ENCODE measurements around the gene EMP1.

EMP1 gene

GRCh38 chr12:13196130-13196921 is at the start of gene EMP1:
EMP1 (plus strand) TSS chr12:13196726; CDS start chr12:13211511, 14,785 bp downstream.
- peak; percentile 99 for DNase-seq (ENCODE audit: low spot score)

DNA sequence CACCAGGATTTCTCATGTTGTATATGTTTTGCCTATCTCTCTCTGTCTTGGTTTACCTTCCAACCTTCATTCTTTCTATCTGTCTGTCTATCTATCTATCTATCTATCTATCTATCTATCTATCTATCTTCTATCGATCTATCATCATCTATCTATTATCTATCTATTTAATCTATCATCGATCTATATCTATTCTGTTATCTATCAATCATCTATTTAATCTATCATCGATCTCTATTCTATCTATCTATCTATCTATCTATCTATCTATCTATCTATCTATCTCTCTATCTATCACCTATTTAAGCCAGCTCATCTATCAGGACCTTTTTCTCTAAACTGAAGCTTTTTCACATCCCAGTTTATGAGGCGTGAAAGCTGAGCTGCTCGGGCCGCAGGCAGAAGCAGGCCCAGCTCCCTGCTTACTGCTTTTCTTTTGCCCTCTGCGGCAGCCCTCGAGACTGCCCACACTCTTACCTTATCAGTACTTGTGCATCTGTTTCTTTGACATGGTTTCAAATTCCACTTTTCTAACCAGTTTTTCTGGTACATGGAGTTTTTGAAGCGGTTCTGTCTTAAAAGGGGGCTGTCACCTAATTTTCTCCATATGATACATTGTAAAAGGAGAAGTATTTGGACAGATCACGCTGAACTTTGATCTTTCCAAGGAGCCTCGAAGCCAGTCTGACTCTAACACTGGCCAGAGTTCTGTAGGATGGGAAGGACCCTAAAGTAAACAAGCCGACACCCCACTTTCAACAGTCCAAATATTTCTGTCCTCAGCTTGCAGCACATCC is 48.6 kb upstream of the EMP1 start:
- DNase-seq (ENCODE audit: low spot score), result no peak

DNA sequence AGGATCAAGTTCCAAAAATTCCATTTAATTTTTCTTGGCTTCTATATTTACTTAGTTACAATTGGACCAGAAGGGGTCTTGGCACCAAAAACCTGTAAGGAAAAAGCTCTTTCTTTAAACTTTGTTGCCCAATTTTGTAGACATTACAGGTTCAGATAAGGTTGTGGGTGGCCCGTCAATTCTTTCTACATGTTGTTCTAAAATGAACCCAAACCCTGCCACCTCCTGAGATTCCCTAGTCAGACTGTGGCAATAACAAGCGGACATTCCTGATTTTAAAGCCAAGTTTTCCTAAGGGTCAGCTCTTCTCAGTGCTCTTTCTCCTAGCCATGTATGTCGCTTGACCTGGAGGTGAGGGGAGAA is 48.1 kb upstream of the EMP1 start:
- DNase-seq (ENCODE audit: low spot score), result no peak

GRCh38 chr12:13149411-13149810 is 47.1 kb upstream of the EMP1 start:
- DNase-seq (ENCODE audit: low spot score), result no peak

DNA sequence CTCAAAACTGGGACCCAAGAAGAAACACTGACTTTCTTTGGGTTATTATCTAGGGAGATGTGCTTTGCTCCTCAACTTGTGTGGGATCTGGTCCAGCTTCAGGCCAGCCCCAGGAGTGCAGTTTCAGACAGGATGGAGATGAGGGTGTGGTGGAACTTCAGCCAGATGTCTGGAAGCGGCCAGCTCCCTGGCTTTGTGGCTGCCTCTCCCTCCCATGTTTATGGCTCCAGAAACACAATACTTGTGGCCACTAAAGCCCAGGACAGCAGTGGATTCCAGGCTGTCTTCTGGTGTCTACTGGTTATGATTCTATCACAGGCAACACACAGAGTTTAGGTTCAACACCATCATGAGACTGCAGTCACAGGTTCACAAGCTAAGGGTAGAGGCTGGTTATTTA is 44.2 kb upstream of the EMP1 start:
- no peak for DNase-seq (ENCODE audit: low spot score)

DNA sequence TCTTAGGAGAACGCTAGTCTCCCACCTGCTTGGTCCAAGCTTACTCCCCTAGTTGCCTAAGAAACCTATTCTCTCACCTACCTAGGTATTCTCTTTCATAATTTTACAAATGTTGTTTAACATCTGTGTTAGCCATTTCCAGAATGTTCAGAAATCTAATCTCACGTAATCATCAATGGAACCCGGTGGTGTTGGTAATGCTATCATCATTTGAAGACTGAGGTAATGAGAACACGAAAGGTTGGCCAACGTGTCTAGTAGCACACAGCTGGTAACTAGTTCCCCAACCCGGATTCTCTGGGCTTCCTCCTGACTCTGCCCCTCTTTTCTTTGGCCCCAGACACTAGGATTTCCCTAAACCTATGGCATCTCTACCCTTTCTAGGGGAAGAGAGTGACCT is 43.8 kb upstream of the EMP1 start:
- no peak for DNase-seq (ENCODE audit: low spot score)

- no peak for DNase-seq (ENCODE audit: low spot score)
Observed at GRCh38 chr12:13153180-13153579, 43.3 kb upstream of the EMP1 start.

DNA sequence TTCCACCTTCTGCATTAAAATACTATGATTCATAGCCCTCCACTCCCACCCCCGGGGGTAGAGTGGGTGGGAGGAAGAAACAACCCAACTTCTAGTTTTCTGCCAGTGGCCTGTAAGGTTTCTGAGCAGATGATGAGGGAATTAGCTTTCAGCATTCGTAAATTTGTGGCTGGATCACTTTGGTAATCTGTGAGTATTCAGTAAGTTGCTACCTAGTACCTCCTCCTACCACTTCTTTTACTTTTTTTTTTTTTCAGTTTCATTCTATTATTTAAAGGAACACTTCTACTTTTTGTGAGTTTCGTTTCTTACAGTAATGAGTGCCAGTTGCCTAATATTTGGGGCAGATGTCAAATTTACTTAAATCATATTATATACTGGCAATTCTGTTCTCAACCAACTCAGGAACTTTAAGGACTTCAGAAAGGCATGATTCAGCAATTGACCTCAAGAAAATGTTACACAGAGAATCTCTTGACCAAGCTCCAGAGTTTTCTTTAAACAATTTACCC is 42.4 kb upstream of the EMP1 start:
- no peak for DNase-seq (ENCODE audit: low spot score)

- DNase-seq (ENCODE audit: low spot score), result no peak
Observed at GRCh38 chr12:13154831-13155230, 41.7 kb upstream of the EMP1 start.

DNA sequence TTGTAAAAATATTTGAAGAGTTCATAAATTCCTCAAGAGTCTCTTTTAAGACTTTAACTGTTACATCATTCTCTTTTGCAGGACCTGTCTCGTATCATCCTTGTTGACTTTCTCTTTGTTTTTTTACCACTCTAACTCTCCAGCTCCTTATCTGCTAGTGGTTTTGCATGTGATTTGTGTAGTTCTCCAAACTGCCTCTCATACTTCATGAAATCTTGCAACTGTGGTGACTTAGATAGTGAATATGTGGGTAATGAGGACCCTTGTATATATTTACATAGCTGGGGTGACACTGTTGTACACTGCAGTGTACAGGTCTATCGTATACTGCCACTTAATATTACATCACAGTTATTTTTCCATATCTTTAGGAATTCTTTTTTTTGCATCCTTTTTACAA is 40.2 kb upstream of the EMP1 start:
- no peak for DNase-seq (ENCODE audit: low spot score)

DNA sequence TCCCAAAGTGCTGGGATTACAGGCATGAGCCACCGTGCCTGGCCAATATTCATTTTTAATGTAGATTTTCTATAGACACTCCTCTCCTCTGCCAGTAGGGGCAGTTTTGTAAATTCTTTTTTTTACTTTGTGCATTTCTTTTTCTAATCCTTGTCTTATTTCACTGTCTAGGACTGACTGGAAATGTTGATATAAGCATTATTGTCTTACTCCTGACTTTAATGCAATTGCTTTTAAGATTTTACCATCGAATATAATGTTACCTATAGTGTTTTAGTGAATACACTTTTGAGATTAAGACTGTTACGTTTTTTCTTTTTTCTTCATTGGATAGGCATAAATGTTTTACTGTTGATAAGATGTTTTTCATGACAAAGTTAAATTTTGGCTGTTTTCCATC is 35.4 kb upstream of the EMP1 start:
- no peak for DNase-seq (ENCODE audit: low spot score)

- no peak for DNase-seq (ENCODE audit: low spot score)
Observed at GRCh38 chr12:13162904-13163303, 33.6 kb upstream of the EMP1 start.

- no peak for DNase-seq (ENCODE audit: low spot score)
Observed at GRCh38 chr12:13163868-13164635, 32.5 kb upstream of the EMP1 start.

GRCh38 chr12:13164921-13165616 is 31.5 kb upstream of the EMP1 start:
- peak; percentile 77 for DNase-seq (ENCODE audit: low spot score)

GRCh38 chr12:13165617-13166041 is 30.9 kb upstream of the EMP1 start:
- peak; percentile 80 for DNase-seq (ENCODE audit: low spot score)

DNA sequence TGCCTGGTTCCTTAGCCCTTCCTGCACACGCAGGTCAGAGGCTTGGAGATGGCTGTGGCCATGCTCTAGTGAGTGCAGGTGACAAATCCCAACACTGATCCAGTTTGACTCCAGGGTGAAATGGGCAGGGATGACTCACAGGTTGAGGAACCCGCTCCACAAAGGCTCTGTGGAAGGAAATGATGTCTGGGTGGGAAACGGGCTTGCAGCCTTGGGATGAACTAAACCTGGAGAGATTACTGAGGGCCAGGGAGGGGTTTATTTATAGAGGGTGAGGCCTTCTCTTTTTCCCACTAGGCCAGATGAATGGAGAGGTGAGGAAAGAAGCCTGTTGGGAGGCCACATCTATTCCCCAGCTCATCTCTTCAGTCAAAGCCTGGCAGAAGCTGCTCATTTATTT is 29.3 kb upstream of the EMP1 start:
- peak; percentile 77 for DNase-seq (ENCODE audit: low spot score)

DNA sequence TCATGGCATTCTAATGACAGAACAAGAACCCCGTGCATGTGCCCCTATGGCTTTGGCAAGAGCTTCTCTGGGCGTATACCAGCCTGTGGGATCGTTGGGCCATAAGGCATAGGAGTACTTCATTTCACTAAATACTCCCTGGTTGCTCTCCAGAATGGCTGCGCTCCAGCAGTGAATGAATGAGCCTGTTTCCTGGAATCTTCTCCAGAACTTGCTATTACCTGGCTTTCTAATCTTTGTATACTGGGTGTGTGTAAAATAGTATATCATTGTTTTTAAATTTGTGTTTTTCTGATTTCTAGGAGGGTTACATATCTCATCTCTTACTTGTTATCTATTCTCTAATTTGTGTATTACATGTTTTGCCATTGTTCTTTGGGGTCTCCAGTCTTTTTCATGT is 28.6 kb upstream of the EMP1 start:
- DNase-seq (ENCODE audit: low spot score), result no peak

DNA sequence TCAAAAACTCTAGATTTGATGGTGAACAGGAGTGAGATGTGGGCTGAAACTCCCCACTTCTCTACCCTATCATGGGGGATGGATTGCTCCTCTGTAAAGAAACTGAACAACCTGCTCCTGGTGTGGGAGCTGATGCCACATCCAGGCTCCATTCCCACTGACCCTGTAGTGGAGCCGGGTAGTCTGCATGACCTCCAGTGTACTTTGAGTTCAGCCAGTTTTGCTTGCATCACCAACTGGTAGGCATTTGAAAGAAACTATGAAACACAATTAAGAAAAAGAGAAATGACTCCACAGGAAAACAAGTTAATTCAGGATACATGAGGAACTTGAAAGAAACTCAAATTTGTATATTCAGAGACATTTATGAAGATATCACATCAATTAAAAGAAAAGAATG is 27.3 kb upstream of the EMP1 start:
- no peak for DNase-seq (ENCODE audit: low spot score)

DNA sequence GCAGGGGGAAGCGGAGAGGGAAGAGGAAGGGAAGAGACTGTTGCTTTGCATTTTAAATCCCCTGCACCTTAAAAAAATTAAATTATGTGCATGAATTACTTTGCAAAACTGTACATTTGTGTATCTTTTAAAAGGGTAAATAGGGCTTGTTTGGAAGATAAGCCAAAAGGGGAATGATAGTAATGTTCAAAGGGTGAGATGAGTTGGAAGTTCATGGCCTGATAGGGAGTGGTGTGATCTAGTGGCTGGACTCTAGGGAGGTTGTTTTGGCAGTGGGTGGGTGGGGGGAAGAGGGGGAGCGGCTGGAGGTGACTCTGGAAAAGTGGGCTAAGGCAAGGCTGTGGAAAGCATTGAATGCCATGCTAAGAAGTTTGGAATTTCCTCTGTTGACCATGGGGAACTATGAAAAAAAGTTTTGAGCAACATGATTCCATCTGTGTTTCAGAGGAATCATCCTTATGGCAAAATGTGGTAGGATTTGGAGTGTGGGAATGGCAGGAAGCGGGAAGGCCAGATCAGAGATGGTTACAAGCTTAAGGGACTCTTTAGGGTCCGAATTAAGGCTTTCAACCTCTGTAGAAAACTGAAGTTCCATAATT is 25.5 kb upstream of the EMP1 start:
- no peak for DNase-seq (ENCODE audit: low spot score)

DNA sequence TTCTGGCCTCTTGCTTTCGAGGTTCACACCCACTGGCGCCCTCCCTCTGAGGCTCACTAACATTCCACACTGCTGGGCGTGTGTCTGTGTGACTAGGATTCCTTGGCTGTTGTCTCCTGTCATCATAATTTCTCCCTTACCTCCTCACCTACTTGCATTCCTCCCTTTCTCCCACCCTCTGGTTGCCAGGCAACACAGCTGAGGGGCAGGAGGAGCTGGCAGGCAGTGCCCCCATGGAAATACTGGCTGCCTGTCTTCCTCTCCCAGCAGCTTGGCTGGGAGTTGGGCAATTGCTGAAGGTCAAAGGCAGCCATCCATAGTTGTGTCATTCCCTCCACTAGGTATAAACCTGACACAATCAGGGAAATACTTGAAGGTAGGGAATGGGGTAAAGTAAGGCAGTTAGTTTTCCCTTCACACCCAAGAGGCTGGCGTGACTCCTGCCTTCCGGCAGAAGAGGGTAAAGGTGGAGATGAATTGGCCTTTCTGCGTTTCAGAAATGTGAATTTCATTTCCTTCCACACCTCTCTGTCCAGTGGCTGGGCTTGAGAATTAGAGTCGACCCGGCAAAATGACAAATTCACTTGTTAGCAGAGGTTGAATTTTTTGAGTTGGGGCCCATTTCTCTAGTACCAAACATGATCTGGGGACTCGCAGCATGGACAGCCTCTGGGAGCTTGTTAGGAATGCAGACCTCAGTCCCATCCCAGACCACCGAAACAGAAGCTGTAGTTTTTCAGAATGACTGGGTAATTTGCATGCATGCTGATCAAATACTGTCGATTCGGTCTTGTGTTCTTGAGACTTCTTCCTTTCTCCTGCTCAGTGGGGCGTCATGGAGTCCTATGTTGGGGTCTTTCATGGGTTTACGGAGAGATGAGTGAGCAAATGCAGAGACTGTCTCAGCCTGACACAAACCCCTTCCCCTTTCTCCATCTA is 24.3 kb upstream of the EMP1 start:
- DNase-seq (ENCODE audit: low spot score), result no peak

All from kidney capillary endothelial cell (primary cell).